Gastroesophageal sphincter (tissue), 2 donors: Measurements from ENCODE around the gene VPS51.

ENCODE experiments used
- POLR2A ChIP-seq, 2 donors: fragments of 450-650 bp; IDR thresholded peaks; one replicate each; pipeline ENCODE4 v1.6.1; 2017; ENCODE audit warnings: antibody characterized with exemption in 2 of 2, mild to moderate bottlenecking in 2 of 2, moderate library complexity in 1 of 2
- POLR2AphosphoS5 ChIP-seq: sonication (generic); formaldehyde crosslinking; IDR thresholded peaks from one replicate; pipeline ENCODE4 v1.6.1; 2017; ENCODE audit warnings: antibody characterized with exemption

DNA sequence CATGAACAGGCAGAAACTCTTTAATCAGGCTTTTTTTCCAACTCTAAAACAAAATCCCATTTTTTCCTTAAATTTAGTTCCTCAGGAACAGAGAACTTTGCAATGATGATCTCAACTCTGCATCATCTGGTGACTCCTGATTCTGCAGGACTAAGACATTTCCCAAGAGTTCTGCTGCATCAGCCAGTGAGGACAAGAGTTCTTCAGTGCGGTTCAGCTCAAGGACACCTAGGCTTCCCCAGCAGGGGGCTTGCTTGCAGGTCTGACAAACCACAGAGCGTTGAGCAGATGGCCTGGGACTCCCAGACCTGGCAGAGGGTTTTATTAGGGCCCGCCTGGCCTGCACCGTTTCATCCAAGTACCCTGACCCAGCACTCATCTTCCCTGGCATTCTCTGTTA is 18.6 kb upstream of the VPS51 start:
- TF ChIP-seq POLR2AphosphoS5 (no peak), POLR2A (IDR thresholded peaks at IDR 0.05) (no peak)
